ENCODE data around the gene CYTH2.

- TF ChIP-seq RARB (CRISPR knock-in tag; IDR thresholded peaks at IDR 0.05): no peak
- TF ChIP-seq PPARA (CRISPR knock-in tag; IDR thresholded peaks at IDR 0.05; ENCODE audit: borderline replicate concordance): no peak
- no peak for TF ChIP-seq ZFP30 (CRISPR knock-in tag; IDR thresholded peaks at IDR 0.05)
- no peak for TF ChIP-seq BACH2 (CRISPR knock-in tag; IDR thresholded peaks at IDR 0.05; ENCODE audit: borderline replicate concordance)
- TF ChIP-seq, protein P1, sequence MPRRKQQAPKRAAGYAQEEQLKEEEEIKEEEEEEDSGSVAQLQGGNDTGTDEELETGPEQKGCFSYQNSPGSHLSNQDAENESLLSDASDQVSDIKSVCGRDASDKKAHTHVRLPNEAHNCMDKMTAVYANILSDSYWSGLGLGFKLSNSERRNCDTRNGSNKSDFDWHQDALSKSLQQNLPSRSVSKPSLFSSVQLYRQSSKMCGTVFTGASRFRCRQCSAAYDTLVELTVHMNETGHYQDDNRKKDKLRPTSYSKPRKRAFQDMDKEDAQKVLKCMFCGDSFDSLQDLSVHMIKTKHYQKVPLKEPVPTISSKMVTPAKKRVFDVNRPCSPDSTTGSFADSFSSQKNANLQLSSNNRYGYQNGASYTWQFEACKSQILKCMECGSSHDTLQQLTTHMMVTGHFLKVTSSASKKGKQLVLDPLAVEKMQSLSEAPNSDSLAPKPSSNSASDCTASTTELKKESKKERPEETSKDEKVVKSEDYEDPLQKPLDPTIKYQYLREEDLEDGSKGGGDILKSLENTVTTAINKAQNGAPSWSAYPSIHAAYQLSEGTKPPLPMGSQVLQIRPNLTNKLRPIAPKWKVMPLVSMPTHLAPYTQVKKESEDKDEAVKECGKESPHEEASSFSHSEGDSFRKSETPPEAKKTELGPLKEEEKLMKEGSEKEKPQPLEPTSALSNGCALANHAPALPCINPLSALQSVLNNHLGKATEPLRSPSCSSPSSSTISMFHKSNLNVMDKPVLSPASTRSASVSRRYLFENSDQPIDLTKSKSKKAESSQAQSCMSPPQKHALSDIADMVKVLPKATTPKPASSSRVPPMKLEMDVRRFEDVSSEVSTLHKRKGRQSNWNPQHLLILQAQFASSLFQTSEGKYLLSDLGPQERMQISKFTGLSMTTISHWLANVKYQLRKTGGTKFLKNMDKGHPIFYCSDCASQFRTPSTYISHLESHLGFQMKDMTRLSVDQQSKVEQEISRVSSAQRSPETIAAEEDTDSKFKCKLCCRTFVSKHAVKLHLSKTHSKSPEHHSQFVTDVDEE (CRISPR knock-in tag; IDR thresholded peaks at IDR 0.05): no peak
- TF ChIP-seq ESRRG (CRISPR knock-in tag; IDR thresholded peaks at IDR 0.05): no peak
- TF ChIP-seq ZC3H10 (CRISPR knock-in tag; IDR thresholded peaks at IDR 0.05): no peak
- no peak for TF ChIP-seq ISL1 (CRISPR knock-in tag; IDR thresholded peaks at IDR 0.05)
- TF ChIP-seq ZFP3 (CRISPR knock-in tag; IDR thresholded peaks at IDR 0.05): no peak
- TF ChIP-seq, protein P2, sequence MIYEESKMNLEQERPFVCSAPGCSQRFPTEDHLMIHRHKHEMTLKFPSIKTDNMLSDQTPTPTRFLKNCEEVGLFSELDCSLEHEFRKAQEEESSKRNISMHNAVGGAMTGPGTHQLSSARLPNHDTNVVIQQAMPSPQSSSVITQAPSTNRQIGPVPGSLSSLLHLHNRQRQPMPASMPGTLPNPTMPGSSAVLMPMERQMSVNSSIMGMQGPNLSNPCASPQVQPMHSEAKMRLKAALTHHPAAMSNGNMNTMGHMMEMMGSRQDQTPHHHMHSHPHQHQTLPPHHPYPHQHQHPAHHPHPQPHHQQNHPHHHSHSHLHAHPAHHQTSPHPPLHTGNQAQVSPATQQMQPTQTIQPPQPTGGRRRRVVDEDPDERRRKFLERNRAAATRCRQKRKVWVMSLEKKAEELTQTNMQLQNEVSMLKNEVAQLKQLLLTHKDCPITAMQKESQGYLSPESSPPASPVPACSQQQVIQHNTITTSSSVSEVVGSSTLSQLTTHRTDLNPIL (CRISPR knock-in tag; IDR thresholded peaks at IDR 0.05; ENCODE audit: low read depth): no peak
- TF ChIP-seq, protein P3, sequence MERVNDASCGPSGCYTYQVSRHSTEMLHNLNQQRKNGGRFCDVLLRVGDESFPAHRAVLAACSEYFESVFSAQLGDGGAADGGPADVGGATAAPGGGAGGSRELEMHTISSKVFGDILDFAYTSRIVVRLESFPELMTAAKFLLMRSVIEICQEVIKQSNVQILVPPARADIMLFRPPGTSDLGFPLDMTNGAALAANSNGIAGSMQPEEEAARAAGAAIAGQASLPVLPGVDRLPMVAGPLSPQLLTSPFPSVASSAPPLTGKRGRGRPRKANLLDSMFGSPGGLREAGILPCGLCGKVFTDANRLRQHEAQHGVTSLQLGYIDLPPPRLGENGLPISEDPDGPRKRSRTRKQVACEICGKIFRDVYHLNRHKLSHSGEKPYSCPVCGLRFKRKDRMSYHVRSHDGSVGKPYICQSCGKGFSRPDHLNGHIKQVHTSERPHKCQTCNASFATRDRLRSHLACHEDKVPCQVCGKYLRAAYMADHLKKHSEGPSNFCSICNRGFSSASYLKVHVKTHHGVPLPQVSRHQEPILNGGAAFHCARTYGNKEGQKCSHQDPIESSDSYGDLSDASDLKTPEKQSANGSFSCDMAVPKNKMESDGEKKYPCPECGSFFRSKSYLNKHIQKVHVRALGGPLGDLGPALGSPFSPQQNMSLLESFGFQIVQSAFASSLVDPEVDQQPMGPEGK (CRISPR knock-in tag; IDR thresholded peaks at IDR 0.05; ENCODE audit: borderline replicate concordance): no peak
Measured at GRCh38 chr19:48478339-48479256, 9.4 kb downstream of the CYTH2 start.
